ENCODE results near the gene LRRIQ4.

The LRRIQ4 gene

DNA sequence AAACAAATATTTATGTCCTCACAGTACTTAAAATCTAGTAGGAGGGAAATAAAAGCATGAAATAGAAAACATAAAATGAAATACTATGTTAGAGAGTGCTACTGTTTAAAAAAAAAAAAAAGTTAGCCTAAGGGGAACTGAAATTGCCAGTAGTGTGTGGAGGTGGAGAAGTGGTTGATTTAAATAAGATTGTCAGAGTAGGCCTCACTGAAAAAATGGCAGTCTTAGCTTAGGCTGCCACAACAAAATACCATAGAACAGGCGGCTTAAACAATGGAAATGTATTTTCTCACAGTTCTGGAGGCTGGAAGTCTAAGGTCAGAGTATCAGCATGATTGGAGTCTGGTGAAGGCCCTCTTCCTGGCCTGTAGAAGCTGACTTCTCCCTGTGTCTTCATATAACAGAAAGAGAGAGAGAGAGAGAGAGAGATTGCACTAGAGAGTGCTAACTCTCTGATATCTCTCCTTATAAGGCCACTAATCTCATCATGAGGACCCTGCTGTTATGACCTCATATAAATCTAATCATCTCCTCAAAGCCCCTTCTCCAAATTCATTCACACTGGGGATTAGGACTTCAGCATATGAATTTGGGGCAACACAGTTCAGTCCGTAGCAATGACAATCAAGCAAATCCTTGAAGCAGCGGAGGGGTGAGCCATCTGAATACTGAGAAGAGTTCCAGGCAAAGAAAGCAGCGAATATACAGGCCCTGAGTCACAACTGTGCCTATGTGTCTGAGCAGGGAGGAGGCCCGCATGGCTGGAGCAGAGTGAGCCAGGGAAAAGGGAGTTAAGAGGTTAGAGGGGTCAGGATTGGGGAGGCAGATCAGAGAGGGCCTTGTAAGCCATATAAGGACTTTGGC lies 23.6 kb downstream of the LRRIQ4 start:
- Histone ChIP-seq H3K9me3 (no peaks in the 10 kb centered on the region), H3K27me3 (no peaks in the 10 kb centered on the region), H3K36me3 (no peaks in the 10 kb centered on the region), H3K4me1 (ENCODE audit: control insufficient read depth in 1 of 2, insufficient read depth in 1 of 2, low read depth in 1 of 2, low read length in 1 of 2) (no peaks in the 10 kb centered on the region), H3K27ac (no peak overlapping the region), H3K4me3 (ENCODE audit: low read depth in 1 of 2, low read length in 1 of 2) (no peak overlapping the region)
- TF ChIP-seq, protein P1, sequence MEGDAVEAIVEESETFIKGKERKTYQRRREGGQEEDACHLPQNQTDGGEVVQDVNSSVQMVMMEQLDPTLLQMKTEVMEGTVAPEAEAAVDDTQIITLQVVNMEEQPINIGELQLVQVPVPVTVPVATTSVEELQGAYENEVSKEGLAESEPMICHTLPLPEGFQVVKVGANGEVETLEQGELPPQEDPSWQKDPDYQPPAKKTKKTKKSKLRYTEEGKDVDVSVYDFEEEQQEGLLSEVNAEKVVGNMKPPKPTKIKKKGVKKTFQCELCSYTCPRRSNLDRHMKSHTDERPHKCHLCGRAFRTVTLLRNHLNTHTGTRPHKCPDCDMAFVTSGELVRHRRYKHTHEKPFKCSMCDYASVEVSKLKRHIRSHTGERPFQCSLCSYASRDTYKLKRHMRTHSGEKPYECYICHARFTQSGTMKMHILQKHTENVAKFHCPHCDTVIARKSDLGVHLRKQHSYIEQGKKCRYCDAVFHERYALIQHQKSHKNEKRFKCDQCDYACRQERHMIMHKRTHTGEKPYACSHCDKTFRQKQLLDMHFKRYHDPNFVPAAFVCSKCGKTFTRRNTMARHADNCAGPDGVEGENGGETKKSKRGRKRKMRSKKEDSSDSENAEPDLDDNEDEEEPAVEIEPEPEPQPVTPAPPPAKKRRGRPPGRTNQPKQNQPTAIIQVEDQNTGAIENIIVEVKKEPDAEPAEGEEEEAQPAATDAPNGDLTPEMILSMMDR (IDR thresholded peaks at IDR 0.05) = no peak

DNA sequence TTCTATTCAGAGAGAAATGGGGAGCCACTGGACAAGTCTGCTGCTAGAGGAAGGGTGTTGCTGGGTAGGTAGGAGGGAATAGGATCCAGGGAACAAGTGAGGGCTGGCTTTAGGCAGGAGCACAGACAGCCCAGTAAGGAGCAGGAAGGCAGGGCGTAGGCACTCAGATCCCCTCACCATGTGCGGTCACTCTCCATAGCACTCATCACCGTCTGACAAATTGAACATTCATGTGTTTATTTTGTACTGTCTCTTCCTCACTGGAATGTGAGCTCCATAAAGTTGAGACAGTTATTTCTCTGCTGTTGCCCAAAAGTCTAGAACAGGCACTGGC lies 24.2 kb downstream of the LRRIQ4 start:
- H3K27me3 ChIP-seq = no peaks in the 10 kb centered on the region
- no peaks in the 10 kb centered on the region for H3K4me1 ChIP-seq (ENCODE audit: control insufficient read depth in 1 of 2, insufficient read depth in 1 of 2, low read depth in 1 of 2, low read length in 1 of 2)
- TF ChIP-seq, protein P1 (IDR thresholded peaks at IDR 0.05) = no peak
- H3K36me3 ChIP-seq = no peaks in the 10 kb centered on the region
- H3K9me3 ChIP-seq = no peaks in the 10 kb centered on the region
- no peak overlapping the region for H3K4me3 ChIP-seq (ENCODE audit: low read depth in 1 of 2, low read length in 1 of 2)
- no peak overlapping the region for H3K27ac ChIP-seq

DNA sequence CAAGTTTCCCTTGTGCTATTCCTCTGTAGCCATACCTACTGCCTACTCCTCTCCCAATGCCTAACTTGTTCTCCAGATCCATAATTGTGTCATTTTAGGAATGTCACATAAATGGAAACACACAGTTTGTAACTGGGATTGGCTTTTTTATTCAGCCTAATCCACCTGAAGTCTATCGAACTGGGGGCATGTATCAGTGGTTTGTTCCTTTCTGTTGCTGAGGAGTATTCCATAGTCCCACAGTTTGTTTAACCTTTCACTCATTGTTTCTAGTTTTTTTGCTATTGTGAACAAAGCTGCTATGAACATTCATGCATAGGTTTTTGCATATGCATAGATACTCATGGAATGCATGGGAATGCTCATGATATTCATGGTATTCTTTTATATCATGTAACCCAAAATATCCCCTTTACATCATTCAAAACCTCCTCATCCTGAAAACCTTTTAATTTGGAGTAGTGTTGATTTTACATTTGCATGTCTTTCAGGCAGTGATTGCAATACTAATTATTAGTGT lies 25.9 kb downstream of the LRRIQ4 start:
- Histone ChIP-seq H3K27me3 (no peaks in the 10 kb centered on the region), H3K9me3 (no peaks in the 10 kb centered on the region), H3K4me3 (ENCODE audit: low read depth in 1 of 2, low read length in 1 of 2) (no peak overlapping the region), H3K4me1 (ENCODE audit: control insufficient read depth in 1 of 2, insufficient read depth in 1 of 2, low read depth in 1 of 2, low read length in 1 of 2) (peaks cover 0 to 5% of the 10 kb centered on the region in 2 experiments), H3K27ac (no peak overlapping the region), H3K36me3 (no peaks in the 10 kb centered on the region)
- TF ChIP-seq, protein P1 (IDR thresholded peaks at IDR 0.05) = no peak

DNA sequence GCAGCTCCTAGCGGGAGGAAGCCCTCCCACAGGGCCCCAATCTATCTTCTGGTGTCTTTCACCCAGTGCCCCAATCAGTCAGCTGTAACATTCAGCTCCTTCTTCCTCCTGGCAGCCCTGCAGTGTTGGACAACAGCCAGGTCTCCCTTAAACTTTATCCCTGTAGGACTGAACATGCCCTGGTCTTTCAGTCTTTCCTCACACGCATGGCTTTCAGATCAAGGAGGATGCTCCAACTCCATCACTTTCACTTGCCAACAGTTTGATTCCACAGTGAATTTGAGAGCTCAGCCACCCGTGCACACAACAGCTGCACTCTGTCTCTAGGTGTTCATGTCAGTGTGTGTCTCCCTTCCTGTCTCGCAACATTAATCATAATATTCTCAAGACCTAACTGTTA lies 28.5 kb downstream of the LRRIQ4 start:
- peaks cover 0 to 5% of the 10 kb centered on the region in 2 experiments for H3K4me1 ChIP-seq (ENCODE audit: control insufficient read depth in 1 of 2, insufficient read depth in 1 of 2, low read depth in 1 of 2, low read length in 1 of 2)
- no peaks in the 10 kb centered on the region for H3K27me3 ChIP-seq
- H3K4me3 ChIP-seq (ENCODE audit: low read depth in 1 of 2, low read length in 1 of 2) = no peak overlapping the region
- H3K9me3 ChIP-seq = no peaks in the 10 kb centered on the region
- H3K36me3 ChIP-seq = no peaks in the 10 kb centered on the region
- no peak overlapping the region for H3K27ac ChIP-seq
- TF ChIP-seq, protein P1 (IDR thresholded peaks at IDR 0.05) = no peak

DNA sequence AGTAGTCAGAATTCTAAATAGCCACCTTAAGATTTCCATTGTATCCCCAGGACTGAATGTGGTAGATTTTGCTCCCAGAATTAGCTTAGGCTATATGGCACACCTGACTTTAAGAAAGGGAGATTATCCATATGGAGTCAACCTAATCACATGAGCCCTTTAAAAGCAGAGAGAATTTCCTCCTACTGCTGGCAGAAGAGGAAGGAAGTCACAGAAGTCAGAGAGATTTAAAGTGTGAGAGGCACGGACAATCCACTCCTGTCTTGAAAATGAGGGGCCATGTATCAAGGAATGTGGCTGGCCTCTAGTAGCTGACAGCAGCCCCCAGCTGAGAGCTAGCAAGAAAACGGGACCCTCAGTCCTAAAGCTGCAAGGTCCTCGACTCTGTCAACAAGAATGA lies 30.3 kb downstream of the LRRIQ4 start:
- TF ChIP-seq, protein P1 (IDR thresholded peaks at IDR 0.05) = no peak
- Histone ChIP-seq H3K27me3 (no peaks in the 10 kb centered on the region), H3K4me1 (ENCODE audit: control insufficient read depth in 1 of 2, insufficient read depth in 1 of 2, low read depth in 1 of 2, low read length in 1 of 2) (peaks cover 0 to 5% of the 10 kb centered on the region in 2 experiments), H3K36me3 (no peaks in the 10 kb centered on the region), H3K4me3 (ENCODE audit: low read depth in 1 of 2, low read length in 1 of 2) (no peak overlapping the region), H3K9me3 (no peaks in the 10 kb centered on the region), H3K27ac (no peak overlapping the region)

Measured in neutrophil (primary cell).